ENCODE results near the gene INF2. TPM values are rescaled to one million over a fixed set of nuclear protein-coding genes. Genes with fewer than 3 reads are reported as not detected.

INF2 gene
- total RNA-seq, 3 donors from 2014 or later (not counting 1 experiment from before 2014, with no cell fraction given): 12.7 to 21.9 (median 15.3) TPM

DNA sequence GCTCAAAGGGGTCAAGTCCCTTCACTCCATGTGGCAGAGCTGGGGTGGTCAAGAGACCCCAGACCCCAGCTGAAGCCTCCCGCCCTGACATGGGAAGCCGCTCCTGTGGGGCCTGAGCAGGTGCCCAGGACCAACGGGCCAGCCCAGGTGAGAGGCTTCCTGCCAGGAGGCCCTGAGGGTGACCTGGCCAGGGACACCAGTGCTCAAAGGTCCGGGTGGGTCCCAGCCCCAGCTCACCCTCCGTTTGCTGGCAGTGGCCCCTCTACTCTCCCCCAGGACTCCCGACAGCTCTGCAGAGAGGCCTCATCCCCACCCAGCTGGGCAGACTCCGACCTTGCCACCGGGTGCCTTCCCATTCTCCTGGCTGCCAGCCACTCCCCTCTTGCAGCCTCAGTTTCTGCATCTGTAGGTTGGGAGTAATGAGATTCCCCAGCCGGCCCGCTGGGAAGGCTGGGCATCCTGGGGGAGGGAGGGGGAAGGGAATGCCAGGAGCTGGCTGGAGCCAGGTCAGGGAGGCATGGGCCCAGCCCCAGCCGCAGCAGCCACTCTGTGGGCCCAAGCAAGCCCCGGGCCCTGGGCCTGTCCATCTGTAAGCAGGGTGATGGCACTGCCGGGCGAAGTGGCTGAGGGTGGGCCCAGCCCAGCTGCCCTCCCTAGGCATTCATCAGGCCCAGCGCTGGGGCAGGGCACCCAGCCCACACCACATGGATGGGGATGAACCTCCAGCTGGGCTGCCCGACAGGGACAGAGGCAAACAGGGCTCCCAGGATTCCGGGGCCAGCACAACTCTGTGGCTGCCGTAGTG lies 10.3 kb upstream of the INF2 start:
- Histone ChIP-seq H3K27ac (ENCODE audit: low read length) (no peak overlapping the region), H3K27me3 (ENCODE audit: control insufficient read depth, insufficient read depth, low read length) (peaks cover 4% of the 10 kb centered on the region), H3K36me3 (ENCODE audit: control insufficient read depth, insufficient read depth, low read length) (no peaks in the 10 kb centered on the region), H3K9me3 (ENCODE audit: control insufficient read depth, insufficient read depth, low read length) (no peaks in the 10 kb centered on the region), H3K4me3 (ENCODE audit: low read length) (no peak overlapping the region), H3K4me1 (ENCODE audit: control insufficient read depth, insufficient read depth, low read length) (peaks cover 36% of the 10 kb centered on the region)
- peak overlapping the region in 1 of 2 donors; percentile 88 for H3K27ac Mint-ChIP-seq
- ATAC-seq (no peak), DNase-seq (no peak)
- H3K9me3 Mint-ChIP-seq: no peaks in the 10 kb centered on the region
- no peaks in the 10 kb centered on the region for H3K36me3 Mint-ChIP-seq
- peaks cover 2 to 21% of the 10 kb centered on the region in 2 donors for H3K4me1 Mint-ChIP-seq
- H3K27me3 Mint-ChIP-seq (ENCODE audit: low read depth in 2 of 2): peaks cover 8 to 31% of the 10 kb centered on the region in 2 donors
- TF ChIP-seq, protein P1, sequence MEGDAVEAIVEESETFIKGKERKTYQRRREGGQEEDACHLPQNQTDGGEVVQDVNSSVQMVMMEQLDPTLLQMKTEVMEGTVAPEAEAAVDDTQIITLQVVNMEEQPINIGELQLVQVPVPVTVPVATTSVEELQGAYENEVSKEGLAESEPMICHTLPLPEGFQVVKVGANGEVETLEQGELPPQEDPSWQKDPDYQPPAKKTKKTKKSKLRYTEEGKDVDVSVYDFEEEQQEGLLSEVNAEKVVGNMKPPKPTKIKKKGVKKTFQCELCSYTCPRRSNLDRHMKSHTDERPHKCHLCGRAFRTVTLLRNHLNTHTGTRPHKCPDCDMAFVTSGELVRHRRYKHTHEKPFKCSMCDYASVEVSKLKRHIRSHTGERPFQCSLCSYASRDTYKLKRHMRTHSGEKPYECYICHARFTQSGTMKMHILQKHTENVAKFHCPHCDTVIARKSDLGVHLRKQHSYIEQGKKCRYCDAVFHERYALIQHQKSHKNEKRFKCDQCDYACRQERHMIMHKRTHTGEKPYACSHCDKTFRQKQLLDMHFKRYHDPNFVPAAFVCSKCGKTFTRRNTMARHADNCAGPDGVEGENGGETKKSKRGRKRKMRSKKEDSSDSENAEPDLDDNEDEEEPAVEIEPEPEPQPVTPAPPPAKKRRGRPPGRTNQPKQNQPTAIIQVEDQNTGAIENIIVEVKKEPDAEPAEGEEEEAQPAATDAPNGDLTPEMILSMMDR (IDR thresholded peaks at IDR 0.05): no peak
- intact Hi-C loops (cut with micrococcal nuclease): no loop called here
- H3K4me3 Mint-ChIP-seq: no peak overlapping the region
- 95% methylated on average over 18 of the region's 18 CpGs for WGBS (ENCODE audit: insufficient coverage)

DNA sequence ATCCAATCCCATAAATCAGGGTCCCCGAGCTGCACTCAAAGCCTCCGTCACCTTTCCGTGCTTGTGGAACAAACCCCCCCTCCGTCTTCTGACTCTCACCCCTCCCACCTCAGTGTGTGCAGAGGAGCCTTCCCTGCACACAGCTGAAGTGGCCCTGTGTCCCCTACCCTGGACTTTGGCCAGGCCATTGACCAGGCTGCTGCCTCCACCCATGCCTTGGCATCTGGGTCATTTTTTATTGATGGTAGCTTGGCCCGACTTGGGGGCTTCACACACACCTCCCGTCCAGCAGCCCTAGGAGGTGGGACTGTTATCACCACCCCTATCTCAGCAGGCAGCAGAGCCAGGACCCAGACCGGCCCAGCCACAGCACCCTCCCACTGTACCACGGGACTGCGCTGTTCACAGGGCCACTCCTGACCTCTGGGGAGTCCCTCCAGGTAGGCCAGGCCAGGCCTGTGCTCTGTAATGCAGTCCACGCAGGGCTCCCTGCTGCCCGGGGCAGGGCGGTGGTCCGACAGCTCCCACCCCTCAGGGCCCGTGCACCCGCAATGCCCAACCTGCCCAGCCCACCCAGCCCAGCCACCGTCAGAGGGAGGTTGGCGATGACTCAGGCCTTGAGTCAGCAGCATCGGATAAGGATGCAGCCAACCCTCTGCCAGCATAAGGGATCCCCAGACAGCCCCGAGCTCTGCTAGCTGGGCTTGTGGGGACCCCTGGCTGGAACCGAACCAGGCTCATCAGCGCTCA lies 9.2 kb upstream of the INF2 start:
- Histone ChIP-seq H3K4me3 (ENCODE audit: low read length) (no peak overlapping the region), H3K27ac (ENCODE audit: low read length) (no peak overlapping the region), H3K27me3 (ENCODE audit: control insufficient read depth, insufficient read depth, low read length) (peaks cover 4% of the 10 kb centered on the region), H3K4me1 (ENCODE audit: control insufficient read depth, insufficient read depth, low read length) (peaks cover 36% of the 10 kb centered on the region), H3K36me3 (ENCODE audit: control insufficient read depth, insufficient read depth, low read length) (no peaks in the 10 kb centered on the region), H3K9me3 (ENCODE audit: control insufficient read depth, insufficient read depth, low read length) (no peaks in the 10 kb centered on the region)
- TF ChIP-seq, protein P1 (IDR thresholded peaks at IDR 0.05): no peak
- intact Hi-C loops (cut with micrococcal nuclease): no loop called here
- no peaks in the 10 kb centered on the region for H3K36me3 Mint-ChIP-seq
- H3K27ac Mint-ChIP-seq: no peak overlapping the region
- 89% methylated on average over 21 of the region's 21 CpGs for WGBS (ENCODE audit: insufficient coverage)
- ATAC-seq (no peak), DNase-seq (no peak)
- H3K4me3 Mint-ChIP-seq: peak overlapping the region; percentile 45
- no peaks in the 10 kb centered on the region for H3K9me3 Mint-ChIP-seq
- H3K4me1 Mint-ChIP-seq: peaks cover 0 to 22% of the 10 kb centered on the region in 2 donors
- peaks cover 5 to 25% of the 10 kb centered on the region in 2 donors for H3K27me3 Mint-ChIP-seq (ENCODE audit: low read depth in 2 of 2)

DNA sequence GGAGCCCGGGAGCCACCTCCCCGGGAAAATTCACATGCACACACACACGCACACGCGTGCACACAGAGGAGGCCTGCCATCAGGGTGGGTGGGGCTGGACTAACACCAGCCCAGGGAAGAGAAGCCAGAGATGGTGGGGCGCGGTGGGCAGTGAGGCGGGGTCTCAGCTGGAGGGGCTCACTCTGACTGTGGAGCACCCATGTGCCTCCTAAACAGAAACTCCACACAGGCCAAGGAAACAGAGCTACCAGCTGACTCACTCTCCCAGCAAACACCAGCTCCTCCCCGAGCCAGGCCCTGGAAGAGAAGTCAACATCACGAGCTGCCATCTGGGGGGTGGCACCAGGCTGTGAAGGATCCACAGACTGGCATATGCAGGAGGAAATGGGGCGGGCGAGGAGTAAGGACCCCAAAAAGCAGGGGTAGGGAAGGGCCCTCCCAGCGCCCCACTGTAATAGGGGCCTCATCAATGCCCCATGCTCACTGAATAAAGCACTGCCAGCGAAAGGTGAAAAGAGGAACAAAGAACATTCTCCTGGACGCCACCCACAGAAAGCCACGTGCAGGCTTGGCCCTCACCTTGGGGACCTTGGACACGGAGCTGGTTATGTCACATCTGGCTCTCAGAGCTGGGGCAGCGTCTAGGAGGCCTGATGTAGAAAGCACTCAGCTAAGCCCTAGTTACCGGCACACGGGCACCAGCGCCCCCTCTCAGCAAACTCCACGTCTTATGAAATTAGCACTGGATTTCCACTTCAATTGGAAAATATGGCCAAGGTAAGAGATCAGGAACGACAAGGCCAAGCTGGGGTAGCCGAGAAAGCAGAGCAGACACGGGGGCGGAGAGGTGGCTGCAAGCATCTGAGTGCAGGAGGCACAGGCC lies 8.4 kb upstream of the INF2 start:
- no peaks in the 10 kb centered on the region for H3K36me3 Mint-ChIP-seq
- Histone ChIP-seq H3K27ac (ENCODE audit: low read length) (no peak overlapping the region), H3K36me3 (ENCODE audit: control insufficient read depth, insufficient read depth, low read length) (no peaks in the 10 kb centered on the region), H3K9me3 (ENCODE audit: control insufficient read depth, insufficient read depth, low read length) (no peaks in the 10 kb centered on the region), H3K4me1 (ENCODE audit: control insufficient read depth, insufficient read depth, low read length) (peaks cover 36% of the 10 kb centered on the region), H3K27me3 (ENCODE audit: control insufficient read depth, insufficient read depth, low read length) (peaks cover 4% of the 10 kb centered on the region), H3K4me3 (ENCODE audit: low read length) (no peak overlapping the region)
- peaks cover 0 to 24% of the 10 kb centered on the region in 2 donors for H3K4me1 Mint-ChIP-seq
- H3K27me3 Mint-ChIP-seq (ENCODE audit: low read depth in 2 of 2): peaks cover 5 to 20% of the 10 kb centered on the region in 2 donors
- WGBS (ENCODE audit: insufficient coverage): 73% methylated on average over 26 of the region's 26 CpGs
- DNase-seq (no peak), ATAC-seq (no peak)
- H3K27ac Mint-ChIP-seq: no peak overlapping the region
- intact Hi-C loops (cut with micrococcal nuclease): no loop called here
- TF ChIP-seq, protein P1 (IDR thresholded peaks at IDR 0.05): no peak
- no peaks in the 10 kb centered on the region for H3K9me3 Mint-ChIP-seq
- no peak overlapping the region for H3K4me3 Mint-ChIP-seq
